GM12864 (cell line): ENCODE data around the gene ZNF429.
A peak's percentile ranks its signal among the peaks of the same experiment; 100 is the strongest.

Experiments used
- DNase-seq: peaks from one replicate; pipeline ENCODE4 v3.0.0-alpha.2; 2011; ENCODE audit warnings: low read depth
- H3K4me3 ChIP-seq: 2 replicates; pipeline ENCODE4 v1.5.1; 2011; ENCODE audit warnings: mild to moderate bottlenecking, low read depth, low read length, control low read depth
- CTCF ChIP-seq: IDR thresholded peaks from 2 replicates; pipeline ENCODE4 v1.5.1; 2011; ENCODE audit warnings: low read depth, mild to moderate bottlenecking, moderate library complexity, low read length, control low read depth, inconsistent platforms; ENCODE audit errors: missing control alignments

ZNF429 gene

GRCh38 chr19:21505459-21506451 lies at the start of gene ZNF429:
Gene ZNF429, plus strand, starts transcription at chr19:21505602. Its CDS starts 170 bp downstream, at chr19:21505772.
- peak; percentile 94 for DNase-seq

GRCh38 chr19:21460686-21461085 lies 44.7 kb upstream of the ZNF429 start:
- DNase-seq, result no peak
- H3K4me3 ChIP-seq, result no peak overlapping the region
- TF ChIP-seq CTCF, result no peak

More at GRCh38 chr19:21505459-21506451, at the start of gene ZNF429:
- TF ChIP-seq CTCF, result no peak
- peak within 1 kb of the TSS; percentile 83 for H3K4me3 ChIP-seq

- TF ChIP-seq CTCF, result no peak
- H3K4me3 ChIP-seq, result no peak overlapping the region
- no peak for DNase-seq
Observed at GRCh38 chr19:21462540-21462939, 42.9 kb upstream of the ZNF429 start.

- DNase-seq, result no peak
- TF ChIP-seq CTCF, result no peak
- H3K4me3 ChIP-seq, result no peak overlapping the region
Observed at GRCh38 chr19:21463449-21464105, 41.8 kb upstream of the ZNF429 start.

- DNase-seq, result no peak
- H3K4me3 ChIP-seq, result no peak overlapping the region
- TF ChIP-seq CTCF, result no peak
Observed at GRCh38 chr19:21466627-21467026, 38.8 kb upstream of the ZNF429 start.

GRCh38 chr19:21468791-21469190 lies 36.6 kb upstream of the ZNF429 start:
- peak; percentile 8 for TF ChIP-seq CTCF
- H3K4me3 ChIP-seq, result no peak overlapping the region
- DNase-seq, result no peak

GRCh38 chr19:21472507-21472906 lies 32.9 kb upstream of the ZNF429 start:
- H3K4me3 ChIP-seq, result no peak overlapping the region
- DNase-seq, result no peak
- no peak for TF ChIP-seq CTCF
